A673 (cell line): ENCODE data around the gene RNF31.

Source experiments
- CTCF ChIP-seq: fragments of 300-800, 200-600 bp; sonication (generic); conservative IDR thresholded peaks from 2 replicates; pipeline ENCODE4 v1.5.1; 2017; ENCODE audit warnings: low read depth, mild to moderate bottlenecking, antibody characterized with exemption, low read length, moderate library complexity, mixed read lengths
- EZH2 ChIP-seq: fragments of 200-600 bp; sonication (generic); IDR thresholded peaks from 2 replicates; pipeline ENCODE4 v1.6.1; 2017; ENCODE audit warnings: borderline replicate concordance, low read depth, mild to moderate bottlenecking, mixed read lengths, antibody characterized with exemption, low read length; ENCODE audit not compliant: poor library complexity, severe bottlenecking

- TF ChIP-seq CTCF (no peak), EZH2 (no peak)
These were observed 12.6 kb downstream of the RNF31 start for GRCh38 chr14:24159777-24160498.
